ENCODE measurements around the gene PCDHGA10. TPM values are rescaled to one million over a fixed set of nuclear protein-coding genes. Genes with fewer than 3 reads are reported as not detected.

The PCDHGA10 gene
- total RNA-seq, 1 donor from 2014 or later: 18.5 TPM

DNA sequence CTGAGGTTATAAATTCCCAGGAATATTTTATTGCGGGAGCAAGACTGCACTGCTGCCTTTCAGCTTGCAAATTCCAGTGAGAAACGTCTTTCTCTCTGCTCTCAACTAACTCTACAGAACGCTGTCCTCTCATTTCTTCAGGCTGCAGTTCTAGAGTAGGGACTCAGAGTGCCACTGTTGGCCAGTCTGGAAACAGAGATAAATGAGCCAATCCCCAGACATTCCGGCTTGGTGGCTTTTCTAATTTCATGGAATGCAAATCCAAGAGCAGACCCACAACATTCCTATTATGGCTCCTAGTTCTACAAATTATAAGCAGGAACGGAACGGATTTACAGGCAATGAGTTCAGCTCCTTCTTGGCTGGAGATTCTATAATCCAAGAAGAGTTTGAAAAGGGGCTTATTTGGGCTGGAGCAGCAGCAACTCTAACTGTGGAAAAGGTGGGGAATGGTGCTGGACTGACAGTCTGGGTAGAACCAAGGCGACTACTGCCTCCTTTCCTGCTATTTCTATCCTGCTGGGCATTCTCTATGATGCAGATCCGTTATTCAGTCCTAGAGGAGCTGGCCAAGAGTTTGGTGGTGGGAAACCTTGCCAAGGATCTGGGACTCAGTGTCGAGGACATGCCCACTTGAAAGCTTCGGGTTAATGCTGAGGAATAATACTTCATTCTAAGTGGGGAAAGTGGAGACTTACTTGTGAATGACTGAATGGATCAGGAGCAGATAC is 26.8 kb downstream of the PCDHGA10 start:
- peaks cover 31% of the 10 kb centered on the region for H3K36me3 Mint-ChIP-seq
- H3K4me3 Mint-ChIP-seq: no peak overlapping the region

DNA sequence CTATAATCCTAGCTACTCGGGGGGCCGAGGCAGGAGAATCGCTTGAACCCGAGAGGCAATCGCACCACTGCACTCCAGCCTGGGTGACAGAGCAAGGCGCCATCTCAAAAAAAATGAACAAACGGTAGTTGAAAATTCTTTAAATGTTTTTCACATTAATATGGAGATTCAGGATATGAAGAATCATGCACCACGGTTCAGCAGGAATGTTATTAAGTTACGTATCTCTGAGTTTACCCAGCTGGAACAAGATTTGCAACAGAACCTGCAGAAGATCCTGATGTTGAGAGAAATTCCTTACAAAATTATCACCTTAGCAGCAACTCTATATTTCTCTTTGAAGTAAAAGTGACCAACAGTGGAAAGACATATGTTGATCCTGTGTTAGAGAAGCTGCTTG is 27.6 kb downstream of the PCDHGA10 start:
- no peak overlapping the region for H3K27ac Mint-ChIP-seq
- H3K27me3 Mint-ChIP-seq: no peaks in the 10 kb centered on the region
- no peak overlapping the region for H3K4me3 Mint-ChIP-seq
- DNase-seq (ENCODE audit: extremely low spot score, unreplicated experiment): no peak
- peaks cover 31% of the 10 kb centered on the region for H3K36me3 Mint-ChIP-seq
- H3K9me3 Mint-ChIP-seq: peaks cover 15% of the 10 kb centered on the region
- no peaks in the 10 kb centered on the region for H3K4me1 Mint-ChIP-seq (ENCODE audit: unreplicated experiment)
- TF ChIP-seq, protein P1, sequence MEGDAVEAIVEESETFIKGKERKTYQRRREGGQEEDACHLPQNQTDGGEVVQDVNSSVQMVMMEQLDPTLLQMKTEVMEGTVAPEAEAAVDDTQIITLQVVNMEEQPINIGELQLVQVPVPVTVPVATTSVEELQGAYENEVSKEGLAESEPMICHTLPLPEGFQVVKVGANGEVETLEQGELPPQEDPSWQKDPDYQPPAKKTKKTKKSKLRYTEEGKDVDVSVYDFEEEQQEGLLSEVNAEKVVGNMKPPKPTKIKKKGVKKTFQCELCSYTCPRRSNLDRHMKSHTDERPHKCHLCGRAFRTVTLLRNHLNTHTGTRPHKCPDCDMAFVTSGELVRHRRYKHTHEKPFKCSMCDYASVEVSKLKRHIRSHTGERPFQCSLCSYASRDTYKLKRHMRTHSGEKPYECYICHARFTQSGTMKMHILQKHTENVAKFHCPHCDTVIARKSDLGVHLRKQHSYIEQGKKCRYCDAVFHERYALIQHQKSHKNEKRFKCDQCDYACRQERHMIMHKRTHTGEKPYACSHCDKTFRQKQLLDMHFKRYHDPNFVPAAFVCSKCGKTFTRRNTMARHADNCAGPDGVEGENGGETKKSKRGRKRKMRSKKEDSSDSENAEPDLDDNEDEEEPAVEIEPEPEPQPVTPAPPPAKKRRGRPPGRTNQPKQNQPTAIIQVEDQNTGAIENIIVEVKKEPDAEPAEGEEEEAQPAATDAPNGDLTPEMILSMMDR (conservative IDR thresholded peaks at IDR 0.05): no peak

More for the DNA sequence above, 26.8 kb downstream of the PCDHGA10 start:
- H3K4me1 Mint-ChIP-seq (ENCODE audit: unreplicated experiment): no peaks in the 10 kb centered on the region
- TF ChIP-seq, protein P1 (conservative IDR thresholded peaks at IDR 0.05): no peak
- DNase-seq (ENCODE audit: extremely low spot score, unreplicated experiment): no peak
- no peak overlapping the region for H3K27ac Mint-ChIP-seq
- no peaks in the 10 kb centered on the region for H3K27me3 Mint-ChIP-seq
- H3K9me3 Mint-ChIP-seq: peaks cover 12% of the 10 kb centered on the region

DNA sequence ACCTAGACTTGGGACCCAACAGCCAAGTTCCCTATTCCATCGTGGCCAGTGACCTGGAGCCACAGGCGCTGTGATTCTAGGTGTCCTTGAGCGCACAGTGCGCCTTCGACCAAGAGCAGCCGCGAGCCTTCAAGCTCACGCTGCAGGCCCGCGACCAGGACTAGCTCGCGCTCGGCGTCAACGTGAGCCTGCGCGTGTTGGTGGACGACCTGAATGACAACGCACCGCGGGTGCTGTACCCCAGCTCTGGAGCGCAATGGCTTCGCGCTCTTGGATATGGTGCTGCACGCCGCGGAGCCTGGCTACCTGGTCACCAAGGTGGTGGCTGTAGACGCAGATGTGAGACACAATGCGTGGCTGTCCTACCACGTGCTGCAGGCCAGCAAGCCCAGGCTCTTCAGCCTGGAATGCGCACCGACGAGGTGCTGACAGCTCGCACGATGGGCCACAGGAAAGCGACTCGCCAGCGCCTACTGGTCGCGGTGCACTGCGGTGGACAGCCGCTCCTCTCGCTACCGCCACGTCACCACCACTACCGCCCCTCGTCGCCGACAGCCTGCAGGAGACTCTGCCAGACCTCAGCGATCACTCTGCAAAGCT is 28.9 kb downstream of the PCDHGA10 start:
- Mint-ChIP-seq H3K27me3 (no peaks in the 10 kb centered on the region), H3K9me3 (peaks cover 21% of the 10 kb centered on the region), H3K4me3 (no peak overlapping the region), H3K36me3 (peaks cover 38% of the 10 kb centered on the region), H3K27ac (no peak overlapping the region), H3K4me1 (ENCODE audit: unreplicated experiment) (no peaks in the 10 kb centered on the region)
- no peak for DNase-seq (ENCODE audit: extremely low spot score, unreplicated experiment)
- TF ChIP-seq, protein P1 (conservative IDR thresholded peaks at IDR 0.05): no peak

DNA sequence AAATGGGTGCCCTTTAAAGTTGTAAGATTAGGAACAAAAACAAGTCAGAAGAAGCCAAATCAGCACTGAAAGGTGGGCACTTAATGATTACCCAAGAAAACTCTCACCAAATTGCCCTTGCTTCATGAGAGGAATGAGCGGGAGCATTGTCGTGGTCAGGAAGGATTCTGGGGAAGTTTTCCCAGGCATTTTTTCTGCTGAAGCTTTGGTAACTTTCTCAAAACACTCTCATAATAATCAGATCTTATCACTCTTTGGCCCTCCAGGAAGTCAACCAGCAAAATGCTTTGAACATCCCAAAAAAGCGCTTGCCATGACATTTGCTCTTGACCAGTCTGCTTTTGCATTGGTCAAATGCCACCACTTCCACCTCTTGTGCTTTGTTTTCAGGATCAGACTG is 52.6 kb downstream of the PCDHGA10 start:
- Mint-ChIP-seq H3K27me3 (no peaks in the 10 kb centered on the region), H3K9me3 (peaks cover 6% of the 10 kb centered on the region), H3K4me3 (no peak overlapping the region), H3K4me1 (ENCODE audit: unreplicated experiment) (no peaks in the 10 kb centered on the region), H3K36me3 (peaks cover 21% of the 10 kb centered on the region), H3K27ac (no peak overlapping the region)
- no peak for DNase-seq (ENCODE audit: extremely low spot score, unreplicated experiment)
- TF ChIP-seq, protein P1 (conservative IDR thresholded peaks at IDR 0.05): no peak

Other genes with a start within 250 kb of the PCDHGA10 start
- 0.29 and 0.63 TPM in 2 replicates for gene PCDHB7, start 240.3 kb upstream of the PCDHGA10 start, total RNA-seq (ENCODE audit: low replicate concordance)
- gene PCDHB8, start 235.2 kb upstream of the PCDHGA10 start, total RNA-seq (ENCODE audit: low replicate concordance): 0.99 and 3.9 TPM in 2 replicates
- 3.1 and 6.9 TPM in 2 replicates for gene PCDHB16, start 230.6 kb upstream of the PCDHGA10 start, total RNA-seq (ENCODE audit: low replicate concordance)
- 2.2 and 2.8 TPM in 2 replicates for gene PCDHB9, start 225.8 kb upstream of the PCDHGA10 start, total RNA-seq (ENCODE audit: low replicate concordance)
- gene PCDHB10, start 220.6 kb upstream of the PCDHGA10 start, total RNA-seq (ENCODE audit: low replicate concordance): 2.1 and 3.2 TPM in 2 replicates
- gene PCDHB11, start 213.4 kb upstream of the PCDHGA10 start, total RNA-seq (ENCODE audit: low replicate concordance): 2.0 and 3.3 TPM in 2 replicates
- gene PCDHB12, start 204.3 kb upstream of the PCDHGA10 start, total RNA-seq (ENCODE audit: low replicate concordance): 1.4 and 2.3 TPM in 2 replicates
- gene PCDHB13, start 199.1 kb upstream of the PCDHGA10 start, total RNA-seq (ENCODE audit: low replicate concordance): 2.3 and 4.7 TPM in 2 replicates
- gene PCDHB14, start 189.6 kb upstream of the PCDHGA10 start, total RNA-seq (ENCODE audit: low replicate concordance): 3.1 and 3.7 TPM in 2 replicates
- gene PCDHB15, start 167.6 kb upstream of the PCDHGA10 start, total RNA-seq (ENCODE audit: low replicate concordance): 3.3 and 3.8 TPM in 2 replicates
- gene SLC25A2, start 108.9 kb upstream of the PCDHGA10 start, total RNA-seq (ENCODE audit: low replicate concordance): 0.45 and 0.92 TPM in 2 replicates
- gene TAF7, start 92.2 kb upstream of the PCDHGA10 start, total RNA-seq (ENCODE audit: low replicate concordance): 87.0 and 92.0 TPM in 2 replicates
- gene PCDHGA1, start 82.5 kb upstream of the PCDHGA10 start, total RNA-seq (ENCODE audit: low replicate concordance): 0.31 and 0.74 TPM in 2 replicates
- 0.17 and 0.69 TPM in 2 replicates for gene PCDHGA2, start 74.2 kb upstream of the PCDHGA10 start, total RNA-seq (ENCODE audit: low replicate concordance)
- 0.27 and 2.3 TPM in 2 replicates for gene PCDHGA3, start 69.2 kb upstream of the PCDHGA10 start, total RNA-seq (ENCODE audit: low replicate concordance)
- 1.1 and 1.8 TPM in 2 replicates for gene PCDHGB1, start 62.9 kb upstream of the PCDHGA10 start, total RNA-seq (ENCODE audit: low replicate concordance)
- gene PCDHGA4, start 58.0 kb upstream of the PCDHGA10 start, total RNA-seq (ENCODE audit: low replicate concordance): 0.75 and 1.5 TPM in 2 replicates
- gene PCDHGB2, start 53.0 kb upstream of the PCDHGA10 start, total RNA-seq (ENCODE audit: low replicate concordance): 0.94 and 0.95 TPM in 2 replicates
- gene PCDHGA5, start 48.8 kb upstream of the PCDHGA10 start, total RNA-seq (ENCODE audit: low replicate concordance): 0.39 and 0.88 TPM in 2 replicates
- 0.39 and 1.2 TPM in 2 replicates for gene PCDHGB3, start 42.7 kb upstream of the PCDHGA10 start, total RNA-seq (ENCODE audit: low replicate concordance)
- 0.41 and 0.86 TPM in 2 replicates for gene PCDHGA6, start 39.1 kb upstream of the PCDHGA10 start, total RNA-seq (ENCODE audit: low replicate concordance)
- gene PCDHGA7, start 30.2 kb upstream of the PCDHGA10 start, total RNA-seq (ENCODE audit: low replicate concordance): 0.31 and 0.40 TPM in 2 replicates
- gene PCDHGB4, start 25.3 kb upstream of the PCDHGA10 start, total RNA-seq (ENCODE audit: low replicate concordance): 13.0 and 15.6 TPM in 2 replicates
- 1.3 and 2.1 TPM in 2 replicates for gene PCDHGA8, start 20.4 kb upstream of the PCDHGA10 start, total RNA-seq (ENCODE audit: low replicate concordance)
- 2.6 and 8.1 TPM in 2 replicates for gene PCDHGB5, start 15.0 kb upstream of the PCDHGA10 start, total RNA-seq (ENCODE audit: low replicate concordance)
- 0.97 and 2.2 TPM in 2 replicates for gene PCDHGA9, start 10.2 kb upstream of the PCDHGA10 start, total RNA-seq (ENCODE audit: low replicate concordance)
- gene PCDHGB6, start 5.0 kb upstream of the PCDHGA10 start, total RNA-seq (ENCODE audit: low replicate concordance): 4.9 and 39.4 TPM in 2 replicates
- 4.4 and 8.5 TPM in 2 replicates for gene PCDHGB7, start 4.7 kb downstream of the PCDHGA10 start, total RNA-seq (ENCODE audit: low replicate concordance)
- gene PCDHGA11, start 8.1 kb downstream of the PCDHGA10 start, total RNA-seq (ENCODE audit: low replicate concordance): 2.6 TPM in 2 replicates
- 1.2 and 1.7 TPM in 2 replicates for gene PCDHGA12, start 17.5 kb downstream of the PCDHGA10 start, total RNA-seq (ENCODE audit: low replicate concordance)
- gene PCDHGC3, start 63.0 kb downstream of the PCDHGA10 start, total RNA-seq (ENCODE audit: low replicate concordance): 11.0 and 60.3 TPM in 2 replicates
- gene PCDHGC4, start 72.0 kb downstream of the PCDHGA10 start, total RNA-seq (ENCODE audit: low replicate concordance): 0.38 and 4.0 TPM in 2 replicates
- 0.45 and 1.9 TPM in 2 replicates for gene PCDHGC5, start 76.1 kb downstream of the PCDHGA10 start, total RNA-seq (ENCODE audit: low replicate concordance)
- gene DIAPH1, start 206.0 kb downstream of the PCDHGA10 start, total RNA-seq (ENCODE audit: low replicate concordance): 79.6 and 103 TPM in 2 replicates
- 65.8 and 87.8 TPM in 2 replicates for gene HDAC3, start 223.9 kb downstream of the PCDHGA10 start, total RNA-seq (ENCODE audit: low replicate concordance)
- 6.9 and 8.1 TPM in 2 replicates for gene RELL2, start 224.0 kb downstream of the PCDHGA10 start, total RNA-seq (ENCODE audit: low replicate concordance)
- 28.5 and 29.4 TPM in 2 replicates for gene FCHSD1, start 238.4 kb downstream of the PCDHGA10 start, total RNA-seq (ENCODE audit: low replicate concordance)

Data from type B pancreatic cell (in vitro differentiated cells).